ENCODE data around the gene SIPA1L3.

SIPA1L3 gene

DNA sequence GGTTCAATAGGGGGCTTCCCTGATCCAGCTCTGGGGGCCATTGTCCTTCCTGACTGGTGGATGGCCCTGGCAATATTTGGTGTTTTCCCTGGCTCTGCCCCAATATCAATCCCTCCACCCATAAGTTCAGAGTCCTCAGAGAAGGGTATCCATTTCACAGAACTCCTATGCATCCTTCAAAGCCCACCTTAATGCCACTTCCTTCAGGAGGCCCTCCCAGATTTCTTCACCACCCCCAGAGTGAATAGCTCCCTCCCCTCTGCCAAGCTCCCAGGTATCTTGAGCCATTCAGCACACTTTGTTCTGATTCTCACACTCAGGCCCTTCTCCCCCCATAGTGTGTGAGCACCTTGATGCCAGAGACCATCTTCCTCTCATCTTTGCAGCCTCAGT lies 343.4 kb downstream of the SIPA1L3 start:
- no peak for DNase-seq

DNA sequence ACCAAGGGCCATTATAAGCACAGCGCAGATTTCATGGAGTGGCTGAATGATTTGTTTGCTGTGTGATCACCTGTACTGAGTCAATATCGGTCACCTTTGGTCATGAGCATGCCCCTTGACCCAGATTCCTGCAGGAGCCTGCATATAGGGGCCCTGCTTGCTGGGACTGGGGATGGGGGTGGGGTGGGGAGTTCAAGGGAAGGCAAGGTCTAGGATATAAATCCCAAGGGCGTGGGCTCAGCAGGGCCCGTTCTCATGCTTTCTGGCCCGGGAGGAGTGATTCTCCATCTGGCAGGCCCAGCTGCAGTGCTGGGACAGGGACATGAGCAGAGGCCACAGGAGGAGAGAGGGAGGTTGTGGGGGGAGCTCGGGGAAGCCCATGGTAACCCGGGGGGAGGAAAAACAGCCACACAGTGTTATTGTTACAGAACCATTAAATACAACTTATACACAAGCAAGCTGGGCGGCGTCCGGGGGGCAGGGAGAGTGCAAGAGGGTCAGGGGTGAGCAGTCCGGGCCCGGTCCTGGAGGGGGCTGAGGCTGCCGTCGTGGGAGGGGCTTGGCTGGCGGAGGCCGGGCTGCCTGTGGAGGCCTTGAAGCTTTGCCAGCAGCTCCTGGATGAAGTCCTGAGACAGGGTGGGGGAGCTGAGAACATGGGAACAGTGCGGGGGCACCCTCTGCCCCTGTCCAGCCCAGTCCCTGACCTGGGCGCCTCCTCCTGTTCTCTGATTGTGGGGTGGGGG lies 344.0 kb downstream of the SIPA1L3 start:
- peak; percentile 84 for DNase-seq

- no peak for DNase-seq
These were observed 344.6 kb downstream of the SIPA1L3 start for GRCh38 chr19:38251564-38252051.

- no peak for DNase-seq
These were observed 345.4 kb downstream of the SIPA1L3 start for GRCh38 chr19:38252385-38252784.

DNA sequence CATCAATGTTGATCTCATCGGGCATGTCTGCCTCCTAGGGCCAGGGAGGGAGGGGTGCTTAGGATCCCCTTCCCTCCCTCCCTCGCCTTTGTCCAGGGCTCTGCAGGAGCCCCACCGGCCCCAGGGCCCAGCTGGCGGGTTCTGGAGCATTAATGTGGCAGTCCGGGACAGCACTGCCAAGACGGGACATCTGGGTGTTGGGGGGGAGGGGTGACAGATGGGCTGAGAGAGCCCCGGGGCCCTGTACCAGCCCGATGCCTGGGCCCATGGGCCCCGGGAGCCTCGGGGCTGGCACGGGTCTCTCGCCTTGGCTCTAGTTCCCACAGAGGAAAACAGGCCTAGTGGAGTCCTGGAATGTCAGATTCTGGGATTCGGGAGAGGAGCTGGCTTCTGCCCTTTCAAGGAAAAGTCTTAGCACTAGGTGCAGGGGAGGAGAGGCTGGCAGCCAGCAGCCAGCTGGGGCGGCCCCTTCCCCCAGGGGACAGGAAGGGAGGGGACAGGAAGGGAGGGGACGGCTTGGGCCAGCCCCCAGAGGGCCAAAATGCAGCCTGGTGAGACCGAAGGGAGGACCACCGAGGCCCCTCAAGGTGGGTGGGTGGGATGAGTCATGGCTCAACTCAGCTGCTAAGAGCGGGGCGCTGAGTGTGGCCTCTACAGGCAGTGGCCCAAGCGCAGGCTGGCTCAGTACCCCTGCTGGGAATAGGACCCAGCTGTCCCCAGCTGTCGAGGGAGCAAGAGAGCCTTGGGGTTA lies 346.1 kb downstream of the SIPA1L3 start:
- peak; percentile 62 for DNase-seq

DNA sequence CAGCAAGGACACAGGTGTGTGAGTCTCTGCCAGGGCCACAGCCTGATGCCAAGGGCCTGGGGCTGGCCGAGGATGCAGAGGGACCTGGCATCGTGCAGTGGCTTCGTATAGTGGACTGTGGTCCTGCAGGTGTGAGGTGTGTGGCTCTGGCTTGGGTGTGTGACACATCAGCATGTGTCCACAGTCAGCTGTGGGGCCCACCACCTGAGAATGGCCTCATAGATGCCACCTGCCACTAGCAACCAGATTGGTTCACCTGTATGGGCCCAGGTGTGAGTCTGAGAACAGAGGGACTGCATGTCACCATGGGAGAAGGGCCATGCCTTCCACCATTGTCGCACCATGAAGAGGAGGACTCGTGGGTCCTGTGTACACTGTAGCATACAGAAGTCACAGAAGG lies 346.8 kb downstream of the SIPA1L3 start:
- no peak for DNase-seq

- peak; percentile 59 for DNase-seq
These were observed 348.5 kb downstream of the SIPA1L3 start for GRCh38 chr19:38255383-38256014.

Measured in right forelimb (tissue), 1 donor.